Activated T-helper 17 cell treated with anti-CD3 and anti-CD28 coated beads, Interleukin-2, amount 50 U/mL, for 72 hours (primary cell): ENCODE results near the gene ATP8B3. TPM values are rescaled to one million over a fixed set of nuclear protein-coding genes. Genes with fewer than 3 reads are reported as not detected.
A peak's percentile ranks its signal among the peaks of the same experiment; 100 is the strongest.

Experiments
- ATAC-seq: fragments of 150-1000 bp; cut with Tn5 transposase; replicated peaks from 2 replicates; pipeline ENCODE4 v1.10.0; 2021; ENCODE audit warnings: mild to moderate bottlenecking, moderate library complexity
- H3K27ac Mint-ChIP-seq: one replicate; pipeline ENCODE4 v1.8.0; 2022; ENCODE audit warnings: mixed read lengths
- H3K27me3 Mint-ChIP-seq: one replicate; pipeline ENCODE4 v1.8.0; 2022; ENCODE audit warnings: mixed read lengths
- H3K36me3 Mint-ChIP-seq: one replicate; pipeline ENCODE4 v1.8.0; 2022; ENCODE audit warnings: low read depth, mild to moderate bottlenecking, mixed read lengths
- H3K4me1 Mint-ChIP-seq: one replicate; pipeline ENCODE4 v1.8.0; 2022; ENCODE audit warnings: mixed read lengths
- H3K4me3 Mint-ChIP-seq: one replicate; pipeline ENCODE4 v1.8.0; 2022; ENCODE audit warnings: mild to moderate bottlenecking, mixed read lengths
- H3K9me3 Mint-ChIP-seq: one replicate; pipeline ENCODE4 v1.8.0; 2022; ENCODE audit warnings: mixed read lengths
- total RNA-seq, 2 donors: library from RNA; stranded (reverse); gene quantifications; one replicate each; pipeline ENCODE4 v1.2.3, GENCODE V29; 2022

Gene ATP8B3
- 10 to 100 TPM; 10.1 to 44.8 TPM for total RNA-seq

- ATAC-seq = peak; percentile 34
- Mint-ChIP-seq H3K27me3 (no peaks in the 10 kb centered on the region), H3K4me1 (peaks cover 12% of the 10 kb centered on the region), H3K4me3 (peak within 1 kb of the TSS; percentile 92), H3K27ac (peak within 1 kb of the TSS; percentile 67), H3K36me3 (peaks cover 6% of the 10 kb centered on the region), H3K9me3 (no peaks in the 10 kb centered on the region)
Measured at GRCh38 chr19:1811942-1812425, at the start of gene ATP8B3. ATP8B3 (minus strand) TSS chr19:1812276; CDS start chr19:1811736, 540 bp downstream.

GRCh38 chr19:1861599-1862031, 49.5 kb upstream of the ATP8B3 start:
- Mint-ChIP-seq H3K4me3 (peak overlapping the region; percentile 91), H3K27ac (peak overlapping the region; percentile 94), H3K27me3 (no peaks in the 10 kb centered on the region), H3K4me1 (no peaks in the 10 kb centered on the region), H3K36me3 (peaks cover 6% of the 10 kb centered on the region), H3K9me3 (no peaks in the 10 kb centered on the region)
- ATAC-seq = no peak

- Mint-ChIP-seq H3K4me3 (peak overlapping the region; percentile 91), H3K9me3 (no peaks in the 10 kb centered on the region), H3K27ac (peak overlapping the region; percentile 94), H3K27me3 (no peaks in the 10 kb centered on the region), H3K4me1 (no peaks in the 10 kb centered on the region), H3K36me3 (peaks cover 6% of the 10 kb centered on the region)
- ATAC-seq = no peak
Measured at GRCh38 chr19:1860821-1861598, 48.9 kb upstream of the ATP8B3 start.

- Mint-ChIP-seq H3K27ac (peak overlapping the region; percentile 38), H3K4me1 (no peaks in the 10 kb centered on the region), H3K27me3 (no peaks in the 10 kb centered on the region), H3K36me3 (peaks cover 6% of the 10 kb centered on the region), H3K4me3 (peak overlapping the region; percentile 91), H3K9me3 (no peaks in the 10 kb centered on the region)
- no peak for ATAC-seq
Measured at GRCh38 chr19:1860042-1860775, 48.1 kb upstream of the ATP8B3 start.

GRCh38 chr19:1859331-1859781, 47.3 kb upstream of the ATP8B3 start:
- peak overlapping the region; percentile 56 for H3K27ac Mint-ChIP-seq
- H3K36me3 Mint-ChIP-seq = peaks cover 6% of the 10 kb centered on the region
- peaks cover 4% of the 10 kb centered on the region for H3K4me1 Mint-ChIP-seq
- peak overlapping the region; percentile 83 for H3K4me3 Mint-ChIP-seq
- H3K27me3 Mint-ChIP-seq = no peaks in the 10 kb centered on the region
- no peaks in the 10 kb centered on the region for H3K9me3 Mint-ChIP-seq
- no peak for ATAC-seq

GRCh38 chr19:1858412-1859081, 46.5 kb upstream of the ATP8B3 start:
- peaks cover 6% of the 10 kb centered on the region for H3K36me3 Mint-ChIP-seq
- peak overlapping the region; percentile 83 for H3K4me3 Mint-ChIP-seq
- no peaks in the 10 kb centered on the region for H3K27me3 Mint-ChIP-seq
- H3K4me1 Mint-ChIP-seq = peaks cover 5% of the 10 kb centered on the region
- no peaks in the 10 kb centered on the region for H3K9me3 Mint-ChIP-seq
- peak overlapping the region; percentile 25 for H3K27ac Mint-ChIP-seq
- ATAC-seq = no peak

- no peaks in the 10 kb centered on the region for H3K9me3 Mint-ChIP-seq
- H3K4me1 Mint-ChIP-seq = peaks cover 9% of the 10 kb centered on the region
- H3K4me3 Mint-ChIP-seq = peak overlapping the region; percentile 83
- no peak for ATAC-seq
- peak overlapping the region; percentile 33 for H3K27ac Mint-ChIP-seq
- H3K36me3 Mint-ChIP-seq = peaks cover 6% of the 10 kb centered on the region
- H3K27me3 Mint-ChIP-seq = no peaks in the 10 kb centered on the region
Measured at GRCh38 chr19:1857648-1858326, 45.7 kb upstream of the ATP8B3 start.

GRCh38 chr19:1856698-1857603, 44.9 kb upstream of the ATP8B3 start:
- Mint-ChIP-seq H3K4me3 (peak overlapping the region; percentile 83), H3K36me3 (no peaks in the 10 kb centered on the region), H3K4me1 (peaks cover 9% of the 10 kb centered on the region), H3K9me3 (no peaks in the 10 kb centered on the region), H3K27ac (peak overlapping the region; percentile 80), H3K27me3 (no peaks in the 10 kb centered on the region)
- ATAC-seq = peak; percentile 68

GRCh38 chr19:1856345-1856697, 44.2 kb upstream of the ATP8B3 start:
- peaks cover 9% of the 10 kb centered on the region for H3K4me1 Mint-ChIP-seq

GRCh38 chr19:1855828-1856255, 43.8 kb upstream of the ATP8B3 start:
- no peaks in the 10 kb centered on the region for H3K27me3 Mint-ChIP-seq
- peak overlapping the region; percentile 83 for H3K4me3 Mint-ChIP-seq
- H3K36me3 Mint-ChIP-seq = no peaks in the 10 kb centered on the region
- peak; percentile 35 for ATAC-seq
- peak overlapping the region; percentile 80 for H3K27ac Mint-ChIP-seq
- peaks cover 9% of the 10 kb centered on the region for H3K4me1 Mint-ChIP-seq
- H3K9me3 Mint-ChIP-seq = no peaks in the 10 kb centered on the region

More at GRCh38 chr19:1856345-1856697, 44.2 kb upstream of the ATP8B3 start:
- Mint-ChIP-seq H3K27ac (peak overlapping the region; percentile 80), H3K36me3 (no peaks in the 10 kb centered on the region), H3K4me3 (peak overlapping the region; percentile 83), H3K27me3 (no peaks in the 10 kb centered on the region), H3K9me3 (no peaks in the 10 kb centered on the region)
- ATAC-seq = no peak

GRCh38 chr19:1855040-1855827, 43.2 kb upstream of the ATP8B3 start:
- no peaks in the 10 kb centered on the region for H3K27me3 Mint-ChIP-seq
- H3K27ac Mint-ChIP-seq = peak overlapping the region; percentile 80
- ATAC-seq = peak; percentile 83
- H3K4me3 Mint-ChIP-seq = peak overlapping the region; percentile 83
- peaks cover 10% of the 10 kb centered on the region for H3K4me1 Mint-ChIP-seq
- no peaks in the 10 kb centered on the region for H3K36me3 Mint-ChIP-seq
- H3K9me3 Mint-ChIP-seq = no peaks in the 10 kb centered on the region

GRCh38 chr19:1854542-1855039, 42.5 kb upstream of the ATP8B3 start:
- ATAC-seq = no peak
- Mint-ChIP-seq H3K4me1 (peaks cover 14% of the 10 kb centered on the region), H3K36me3 (no peaks in the 10 kb centered on the region), H3K9me3 (no peaks in the 10 kb centered on the region), H3K27ac (peak overlapping the region; percentile 80), H3K4me3 (peak overlapping the region; percentile 83), H3K27me3 (no peaks in the 10 kb centered on the region)
